ENCODE data around the gene RPUSD4. TPM values are rescaled to one million over a fixed set of nuclear protein-coding genes. Genes with fewer than 3 reads are reported as not detected.

RPUSD4 gene
- total and polyA plus RNA-seq, 9 of the 15 experiments (the other 6 are each of a cell fraction or from before 2014, with no cell fraction given): 27.4 to 56.2 (median 44.6) TPM

DNA sequence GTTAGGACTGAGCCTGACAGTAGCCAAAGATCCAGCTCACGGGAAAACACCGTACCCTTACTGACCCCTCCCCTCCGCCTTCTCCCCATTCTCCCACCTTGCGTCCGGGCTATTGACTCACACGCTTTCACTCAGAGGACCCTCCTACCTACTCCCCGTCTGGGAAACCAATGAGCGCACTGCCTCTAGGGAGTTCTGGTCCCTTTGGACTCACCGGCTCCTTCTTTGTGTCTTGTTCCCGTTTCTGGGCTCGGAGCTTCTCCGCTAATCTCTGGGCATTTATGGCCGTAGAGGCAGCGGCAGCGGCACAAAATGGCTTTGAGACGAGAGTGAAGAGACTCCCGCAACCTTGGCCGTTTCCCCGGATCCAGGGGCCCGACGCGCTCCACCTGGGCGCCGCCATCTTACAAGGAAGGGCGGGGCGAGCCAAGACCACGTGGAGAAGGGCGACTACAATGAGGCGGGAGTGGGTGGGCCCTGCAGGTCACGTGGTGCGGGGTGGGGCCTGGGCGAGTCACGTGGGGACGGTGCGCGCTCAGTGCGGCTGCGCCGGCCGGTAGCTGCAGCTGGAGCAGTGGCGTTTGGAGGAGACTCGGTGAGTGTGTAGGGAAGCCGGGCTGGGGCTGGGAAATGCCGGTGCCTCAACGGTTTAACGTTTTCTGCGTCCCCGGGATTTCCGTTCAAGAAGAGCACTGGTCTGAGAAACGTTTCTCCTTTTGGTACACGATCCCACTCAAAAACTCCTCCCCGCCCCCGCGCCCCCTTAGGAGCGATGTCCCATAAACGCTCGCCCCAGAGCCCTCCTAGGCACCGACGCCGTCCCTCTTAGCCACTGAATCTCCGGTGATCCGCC, at the start of gene RPUSD4, which contains the start of gene FAM118B (continued):
- TF ChIP-seq PHF20 (IDR thresholded peaks at IDR 0.05; ENCODE audit: partially characterized antibody): peak; percentile 96
- no peak for TF ChIP-seq SMARCE1 (IDR thresholded peaks at IDR 0.05)
- TF ChIP-seq ZNF584 (CRISPR knock-in tag; IDR thresholded peaks at IDR 0.05; ENCODE audit: low read depth): no peak
- TF ChIP-seq CBFA2T3 (IDR thresholded peaks at IDR 0.05): no peak
- no peak for TF ChIP-seq PYGO2 (tag; IDR thresholded peaks at IDR 0.05)
- peak; percentile 94 for TF ChIP-seq POLR2G (IDR thresholded peaks at IDR 0.05; ENCODE audit: low read depth, low read length)
- TF ChIP-seq, protein P1, sequence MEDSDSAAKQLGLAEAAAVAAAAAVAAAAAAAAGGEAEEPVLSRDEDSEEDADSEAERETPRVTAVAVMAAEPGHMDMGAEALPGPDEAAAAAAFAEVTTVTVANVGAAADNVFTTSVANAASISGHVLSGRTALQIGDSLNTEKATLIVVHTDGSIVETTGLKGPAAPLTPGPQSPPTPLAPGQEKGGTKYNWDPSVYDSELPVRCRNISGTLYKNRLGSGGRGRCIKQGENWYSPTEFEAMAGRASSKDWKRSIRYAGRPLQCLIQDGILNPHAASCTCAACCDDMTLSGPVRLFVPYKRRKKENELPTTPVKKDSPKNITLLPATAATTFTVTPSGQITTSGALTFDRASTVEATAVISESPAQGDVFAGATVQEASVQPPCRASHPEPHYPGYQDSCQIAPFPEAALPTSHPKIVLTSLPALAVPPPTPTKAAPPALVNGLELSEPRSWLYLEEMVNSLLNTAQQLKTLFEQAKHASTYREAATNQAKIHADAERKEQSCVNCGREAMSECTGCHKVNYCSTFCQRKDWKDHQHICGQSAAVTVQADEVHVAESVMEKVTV (CRISPR knock-in tag; IDR thresholded peaks at IDR 0.05): no peak
- no peak for TF ChIP-seq CREBBP (IDR thresholded peaks at IDR 0.05; ENCODE audit: low read depth, low read length)
- TF ChIP-seq ZKSCAN8 (CRISPR knock-in tag; IDR thresholded peaks at IDR 0.05): no peak
- TF ChIP-seq XRCC5 (IDR thresholded peaks at IDR 0.05; ENCODE audit: low read depth, low read length): no peak
- TF ChIP-seq NR2C1 (IDR thresholded peaks at IDR 0.05): peak; percentile 30; the same call in 1 of the 2 replicates
- TF ChIP-seq NR2C1 (tag; IDR thresholded peaks at IDR 0.05): no peak
- TF ChIP-seq, protein P2, sequence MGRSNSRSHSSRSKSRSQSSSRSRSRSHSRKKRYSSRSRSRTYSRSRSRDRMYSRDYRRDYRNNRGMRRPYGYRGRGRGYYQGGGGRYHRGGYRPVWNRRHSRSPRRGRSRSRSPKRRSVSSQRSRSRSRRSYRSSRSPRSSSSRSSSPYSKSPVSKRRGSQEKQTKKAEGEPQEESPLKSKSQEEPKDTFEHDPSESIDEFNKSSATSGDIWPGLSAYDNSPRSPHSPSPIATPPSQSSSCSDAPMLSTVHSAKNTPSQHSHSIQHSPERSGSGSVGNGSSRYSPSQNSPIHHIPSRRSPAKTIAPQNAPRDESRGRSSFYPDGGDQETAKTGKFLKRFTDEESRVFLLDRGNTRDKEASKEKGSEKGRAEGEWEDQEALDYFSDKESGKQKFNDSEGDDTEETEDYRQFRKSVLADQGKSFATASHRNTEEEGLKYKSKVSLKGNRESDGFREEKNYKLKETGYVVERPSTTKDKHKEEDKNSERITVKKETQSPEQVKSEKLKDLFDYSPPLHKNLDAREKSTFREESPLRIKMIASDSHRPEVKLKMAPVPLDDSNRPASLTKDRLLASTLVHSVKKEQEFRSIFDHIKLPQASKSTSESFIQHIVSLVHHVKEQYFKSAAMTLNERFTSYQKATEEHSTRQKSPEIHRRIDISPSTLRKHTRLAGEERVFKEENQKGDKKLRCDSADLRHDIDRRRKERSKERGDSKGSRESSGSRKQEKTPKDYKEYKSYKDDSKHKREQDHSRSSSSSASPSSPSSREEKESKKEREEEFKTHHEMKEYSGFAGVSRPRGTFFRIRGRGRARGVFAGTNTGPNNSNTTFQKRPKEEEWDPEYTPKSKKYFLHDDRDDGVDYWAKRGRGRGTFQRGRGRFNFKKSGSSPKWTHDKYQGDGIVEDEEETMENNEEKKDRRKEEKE (IDR thresholded peaks at IDR 0.05; ENCODE audit: borderline replicate concordance in 1 of 2, control insufficient read depth in 1 of 2, low read depth in 2 of 2, low read length in 1 of 2): no peak
- TF ChIP-seq, protein P3, sequence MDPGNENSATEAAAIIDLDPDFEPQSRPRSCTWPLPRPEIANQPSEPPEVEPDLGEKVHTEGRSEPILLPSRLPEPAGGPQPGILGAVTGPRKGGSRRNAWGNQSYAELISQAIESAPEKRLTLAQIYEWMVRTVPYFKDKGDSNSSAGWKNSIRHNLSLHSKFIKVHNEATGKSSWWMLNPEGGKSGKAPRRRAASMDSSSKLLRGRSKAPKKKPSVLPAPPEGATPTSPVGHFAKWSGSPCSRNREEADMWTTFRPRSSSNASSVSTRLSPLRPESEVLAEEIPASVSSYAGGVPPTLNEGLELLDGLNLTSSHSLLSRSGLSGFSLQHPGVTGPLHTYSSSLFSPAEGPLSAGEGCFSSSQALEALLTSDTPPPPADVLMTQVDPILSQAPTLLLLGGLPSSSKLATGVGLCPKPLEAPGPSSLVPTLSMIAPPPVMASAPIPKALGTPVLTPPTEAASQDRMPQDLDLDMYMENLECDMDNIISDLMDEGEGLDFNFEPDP (CRISPR knock-in tag; IDR thresholded peaks at IDR 0.05): no peak
- TF ChIP-seq, protein P4, sequence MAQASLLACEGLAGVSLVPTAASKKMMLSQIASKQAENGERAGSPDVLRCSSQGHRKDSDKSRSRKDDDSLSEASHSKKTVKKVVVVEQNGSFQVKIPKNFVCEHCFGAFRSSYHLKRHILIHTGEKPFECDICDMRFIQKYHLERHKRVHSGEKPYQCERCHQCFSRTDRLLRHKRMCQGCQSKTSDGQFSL (CRISPR knock-in tag; IDR thresholded peaks at IDR 0.05): no peak
- TF ChIP-seq, protein P4 (tag; IDR thresholded peaks at IDR 0.05): no peak
- TF ChIP-seq ZBTB1 (CRISPR knock-in tag; IDR thresholded peaks at IDR 0.05; ENCODE audit: borderline replicate concordance, low read depth): no peak

Data from K562 (cell line).